H1 (cell line): Measurements from ENCODE around the gene TPH2. TPM values are rescaled to one million over a fixed set of nuclear protein-coding genes. Genes with fewer than 3 reads are reported as not detected.

Experiments used
- CTCF ChIA-PET: fragments of 300-600 bp; sonication (Branson Sonifier 250); formaldehyde crosslinking; loops from one replicate; lab custom pipeline; 2021; ENCODE audit not compliant: partially characterized antibody; lab: Charles Lee
- POLR2A ChIA-PET: fragments of 300-600 bp; sonication (Branson Sonifier 250); formaldehyde crosslinking; loops from one replicate; lab custom pipeline; 2021; ENCODE audit warnings: inconsistent platforms; ENCODE audit not compliant: partially characterized antibody; lab: Charles Lee
- DNase-seq, 2 experiments: peaks; one replicate each; pipeline versions ENCODE4 v3.0.0 to v3.0.0-alpha.2; 2010 to 2022; ENCODE audit warnings: low spot score in 2 of 2, low read depth in 1 of 2, mixed read lengths in 1 of 2
- FAIRE-seq: peaks from 2 replicates; lab custom pipeline; 2011; peaks lifted over from hg19 to GRCh38; lab: Jason Lieb, UNC
- H2AFZ ChIP-seq: 2 replicates; pipeline ENCODE4 v1.8.1; 2012; ENCODE audit warnings: low read length, inconsistent platforms
- H2AK5ac ChIP-seq: 2 replicates; pipeline ENCODE4 v1.6.1; 2013; ENCODE audit warnings: low read depth, low read length
- H2BK120ac ChIP-seq: replicated peaks from 2 replicates; pipeline ENCODE3; 2013; ENCODE audit warnings: low read depth, low read length, inconsistent platforms
- H2BK12ac ChIP-seq: 2 replicates; pipeline ENCODE4 v1.6.1; 2013; ENCODE audit warnings: low read depth, low read length
- H2BK15ac ChIP-seq: 2 replicates; pipeline ENCODE4 v1.6.1; 2013; ENCODE audit warnings: low read length
- H2BK20ac ChIP-seq: 2 replicates; pipeline ENCODE4 v1.6.1; 2013; ENCODE audit warnings: low read length
- H2BK5ac ChIP-seq: 2 replicates; pipeline ENCODE4 v1.6.1; 2013; ENCODE audit warnings: low read depth, low read length
- H3K14ac ChIP-seq: 2 replicates; pipeline ENCODE4 v1.6.1; 2013; ENCODE audit warnings: inconsistent platforms; ENCODE audit not compliant: insufficient read length
- H3K18ac ChIP-seq: 2 replicates; pipeline ENCODE4 v1.6.1; 2013; ENCODE audit warnings: low read length; ENCODE audit errors: extremely low read depth
- H3K23ac ChIP-seq: 2 replicates; pipeline ENCODE4 v1.6.1; 2013; ENCODE audit warnings: inconsistent platforms; ENCODE audit not compliant: insufficient read length
- H3K23me2 ChIP-seq: 2 replicates; pipeline ENCODE4 v1.6.1; 2013; ENCODE audit warnings: low read depth, low read length
- H3K27ac ChIP-seq: 2 replicates; pipeline ENCODE4 v1.6.1; 2011; ENCODE audit warnings: low read depth, low read length, inconsistent platforms
- H3K27me3 ChIP-seq, 4 experiments: replicated peaks in 1 of 4; 1 replicate in 1 of 4; 2 replicates in 3 of 4; pipeline versions ENCODE4 v1.6.1 to v1.8.1; 2011 to 2013; ENCODE audit warnings: low read length in 3 of 4, mild to moderate bottlenecking in 3 of 4, inconsistent platforms in 2 of 4, mixed read lengths in 2 of 4, moderate library complexity in 1 of 4; ENCODE audit not compliant: control insufficient read depth in 3 of 4, insufficient read depth in 3 of 4; ENCODE audit errors: extremely low read depth in 1 of 4
- H3K36me3 ChIP-seq, 4 experiments: 2 replicates each; pipeline versions ENCODE4 v1.6.1 to v1.8.1; 2011 to 2013; ENCODE audit warnings: mild to moderate bottlenecking in 4 of 4, low read length in 3 of 4, moderate library complexity in 2 of 4, control low read depth in 1 of 4, inconsistent platforms in 1 of 4; ENCODE audit not compliant: insufficient read depth in 4 of 4, control insufficient read depth in 2 of 4
- H3K4ac ChIP-seq: replicated peaks from 2 replicates; pipeline ENCODE3; 2013; ENCODE audit warnings: low read length, low read depth, mixed read lengths, inconsistent platforms; ENCODE audit not compliant: insufficient read length
- H3K4me1 ChIP-seq, 4 experiments: replicated peaks in 1 of 4; 1 replicate in 1 of 4; 2 replicates in 3 of 4; pipeline versions ENCODE4 v1.6.1 to v1.8.1; 2011 to 2013; ENCODE audit warnings: low read length in 3 of 4, inconsistent platforms in 2 of 4, mixed read lengths in 1 of 4; ENCODE audit not compliant: insufficient read depth in 4 of 4, control insufficient read depth in 3 of 4
- H3K4me2 ChIP-seq, 2 experiments: 2 replicates each; pipeline versions ENCODE4 v1.6.1 to v1.8.1; 2011 to 2013; ENCODE audit warnings: low read depth in 2 of 2, low read length in 2 of 2, control low read depth in 1 of 2, inconsistent platforms in 1 of 2, mild to moderate bottlenecking in 1 of 2; ENCODE audit not compliant: insufficient read depth in 1 of 2
- H3K4me3 ChIP-seq, 4 experiments: fragments of 200-600, 300-600 bp in 1 of 4; sonication (generic), shearing (Covaris generic), sonication (Bioruptor Twin) in 1 of 4; 2 replicates each; pipeline versions ENCODE4 v1.5.1 to v1.8.1; 2011 to 2016; ENCODE audit warnings: low read length in 4 of 4, low read depth in 3 of 4, control low read depth in 2 of 4, inconsistent platforms in 2 of 4, mild to moderate bottlenecking in 2 of 4, mixed read lengths in 1 of 4, moderate library complexity in 1 of 4; ENCODE audit not compliant: insufficient read depth in 2 of 4; ENCODE audit errors: extremely low read depth in 1 of 4
- H3K56ac ChIP-seq: replicated peaks from 2 replicates; pipeline ENCODE3; 2013; ENCODE audit warnings: low read depth, mild to moderate bottlenecking, mixed read lengths, low read length, inconsistent platforms; ENCODE audit not compliant: insufficient read length
- H3K79me1 ChIP-seq: 2 replicates; pipeline ENCODE4 v1.6.1; 2013; ENCODE audit warnings: low read depth, low read length, control low read depth
- H3K79me2 ChIP-seq, 2 experiments: 2 replicates each; pipeline versions ENCODE4 v1.6.1 to v1.8.1; 2012 to 2013; ENCODE audit warnings: low read length in 2 of 2, mild to moderate bottlenecking in 2 of 2, inconsistent platforms in 1 of 2; ENCODE audit not compliant: insufficient read depth in 2 of 2, control insufficient read depth in 1 of 2
- H3K9ac ChIP-seq, 4 experiments: replicated peaks in 1 of 4; 1 replicate in 1 of 4; 2 replicates in 3 of 4; pipeline versions ENCODE4 v1.6.1 to v1.8.1; 2011 to 2013; ENCODE audit warnings: low read depth in 3 of 4, low read length in 3 of 4, control low read depth in 2 of 4, mild to moderate bottlenecking in 2 of 4, moderate library complexity in 2 of 4, inconsistent platforms in 1 of 4; ENCODE audit errors: extremely low read depth in 1 of 4
- H3K9me3 ChIP-seq, 2 experiments: 2 replicates each; pipeline versions ENCODE4 v1.6.1 to v1.8.1; 2012 to 2013; ENCODE audit warnings: mild to moderate bottlenecking in 2 of 2, moderate library complexity in 2 of 2, control low read depth in 1 of 2, inconsistent platforms in 1 of 2, low read depth in 1 of 2, low read length in 1 of 2, mixed read lengths in 1 of 2; ENCODE audit not compliant: insufficient read depth in 2 of 2
- H4K20me1 ChIP-seq, 2 experiments: replicated peaks in 1 of 2; 2 replicates each; pipeline versions ENCODE3 to v1.8.1; 2011 to 2013; ENCODE audit warnings: inconsistent platforms in 2 of 2, low read length in 2 of 2, mild to moderate bottlenecking in 1 of 2; ENCODE audit not compliant: insufficient read depth in 2 of 2, control insufficient read depth in 1 of 2
- H4K5ac ChIP-seq: 2 replicates; pipeline ENCODE4 v1.6.1; 2013; ENCODE audit warnings: low read length, low read depth, mixed read lengths, inconsistent platforms; ENCODE audit not compliant: insufficient read length
- H4K8ac ChIP-seq: 2 replicates; pipeline ENCODE4 v1.8.0; 2013; ENCODE audit warnings: mild to moderate bottlenecking, moderate library complexity, low read length, inconsistent platforms; ENCODE audit not compliant: insufficient read depth; ENCODE audit errors: extremely low read depth
- H4K91ac ChIP-seq: replicated peaks from 2 replicates; pipeline ENCODE3; 2013; ENCODE audit warnings: low read length, mixed read lengths, inconsistent platforms; ENCODE audit not compliant: insufficient read length
- BCL11A ChIP-seq, 2 experiments: IDR thresholded peaks; one replicate each; pipeline ENCODE4 v1.6.1; 2011; ENCODE audit warnings: low read depth in 2 of 2, low read length in 2 of 2, mild to moderate bottlenecking in 2 of 2
- FOSL1 ChIP-seq: IDR thresholded peaks from 2 replicates; pipeline ENCODE4 v1.6.1; 2011; ENCODE audit warnings: mild to moderate bottlenecking, low read depth, low read length, moderate library complexity; ENCODE audit not compliant: insufficient read depth
- HDAC6 ChIP-seq: IDR thresholded peaks from one replicate; pipeline ENCODE4 v1.7.1; 2012; ENCODE audit warnings: low read depth, mild to moderate bottlenecking, inconsistent platforms, low read length, moderate library complexity
- JUN ChIP-seq: IDR thresholded peaks from 2 replicates; pipeline ENCODE4 v1.6.1; 2011; ENCODE audit warnings: low read depth, mild to moderate bottlenecking, improper control_type of control experiment, low read length
- RXRA ChIP-seq: IDR thresholded peaks from 2 replicates; pipeline ENCODE4 v1.6.1; 2011; ENCODE audit warnings: low read depth, mild to moderate bottlenecking, low read length, moderate library complexity; ENCODE audit not compliant: insufficient read depth
- SIN3A ChIP-seq, 2 experiments: IDR thresholded peaks in 1 of 2; conservative IDR thresholded peaks in 1 of 2; 2 replicates each; pipeline ENCODE4 v1.6.1; 2011 to 2012; ENCODE audit warnings: low read length in 2 of 2, improper control_type of control experiment in 1 of 2, low read depth in 1 of 2, mild to moderate bottlenecking in 1 of 2
- SIRT6 ChIP-seq: IDR thresholded peaks from one replicate; pipeline ENCODE4 v1.7.1; 2012; ENCODE audit warnings: low read length, inconsistent platforms
- SUZ12 ChIP-seq: fragments of 200-600 bp; sonication (generic); IDR thresholded peaks from 2 replicates; pipeline ENCODE4 v1.6.1; 2012; ENCODE audit warnings: mild to moderate bottlenecking, inconsistent platforms, low read length, moderate library complexity, mixed read lengths
- TBP ChIP-seq: IDR thresholded peaks from 2 replicates; pipeline ENCODE4 v1.6.1; 2011; ENCODE audit warnings: low read depth, low read length, improper control_type of control experiment
- WGBS, 2 experiments: shearing (Covaris generic) in 1 of 2; methylation state at CpG; one replicate each; pipeline versions ENCODE4 v1.1.6 to v1.1.7; 2013 to 2015; ENCODE audit warnings: low lambda C conversion rate in 2 of 2, mixed read lengths in 2 of 2, inconsistent platforms in 1 of 2, low coverage in 1 of 2, missing lambda C conversion rate in 1 of 2; ENCODE audit not compliant: insufficient replicate concordance in 2 of 2, insufficient coverage in 1 of 2, insufficient read length in 1 of 2; ENCODE audit errors: extremely low coverage in 1 of 2, missing lambda C conversion rate in 1 of 2; 5-methylcytosine and 5-hydroxymethylcytosine counted together
- polyA plus RNA-seq, 7 experiments: library from polyadenylated mRNA; depleted of rRNA in 3 of 7; stranded (reverse) in 5 of 7; unstranded in 2 of 7; fragments of >200 nt in 5 of 7; fragments of 200-250 nt in 2 of 7; gene quantifications; 1 replicate in 5 of 7; 2 replicates in 1 of 7; 4 replicates in 1 of 7; pipeline versions ENCODE4 v1.2.1 to v1.2.3, GENCODE V29; 2011 to 2013; ENCODE audit warnings: missing spikeins in 2 of 7, mixed read lengths in 2 of 7
- total RNA-seq: library from RNA; stranded (reverse); fragmentation: NEBNext Ultra II Directional; extraction: Animal tissue kit (Norgen Biotek cat#: 25700); gene quantifications from 2 replicates; pipeline ENCODE4 v1.2.1, GENCODE V29; 2021

The TPH2 gene
- total and polyA plus RNA-seq, 2 of the 8 experiments (the other 6 are each of a cell fraction or from before 2014, with no cell fraction given), result 0.57 to 1.1 TPM

DNA sequence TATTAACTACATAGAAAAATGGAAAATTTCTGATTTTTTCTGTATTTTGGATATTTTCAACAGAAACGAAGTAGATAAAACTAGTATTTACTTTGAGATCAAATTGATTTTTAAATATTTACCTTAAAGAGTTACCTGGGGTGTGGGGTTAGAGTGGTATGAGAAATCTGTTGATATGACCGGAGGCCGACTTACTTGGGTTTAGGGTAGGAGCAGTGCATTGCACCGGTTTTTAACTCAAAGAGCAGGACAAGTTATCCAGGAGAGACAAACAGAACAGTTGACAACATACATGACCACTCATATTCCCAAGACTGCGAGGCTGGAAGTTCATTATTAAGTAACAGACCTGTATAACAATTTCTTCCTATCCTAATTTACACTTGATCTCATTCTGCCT lies 31.4 kb downstream of the TPH2 start:
- Histone ChIP-seq H3K56ac (no peak overlapping the region), H2AK5ac (no peak overlapping the region), H3K23me2 (no peaks in the 10 kb centered on the region), H4K91ac (no peak overlapping the region), H3K4ac (no peak overlapping the region), H2BK5ac (no peak overlapping the region)
- DNase-seq, result no peak
- 91% methylated on average over 5 of the region's 5 CpGs; no CpG with 5 or more reads in 1 of the 2 experiments for WGBS, 2 experiments
- TF ChIP-seq SUZ12 (no peak), BCL11A (IDR thresholded peaks at IDR 0.05; ENCODE audit: low read depth in 2 of 2, low read length in 2 of 2) (no peak), FOSL1 (no peak), RXRA (no peak), SIRT6 (no peak), SIN3A (conservative IDR thresholded peaks at IDR 0.05 in 1 of 2, IDR thresholded peaks at IDR 0.05 in 1 of 2; ENCODE audit: low read depth in 1 of 2, low read length in 2 of 2) (no peak), JUN (no peak), HDAC6 (no peak), TBP (no peak)
- TF ChIP-seq, all 59 proteins: peak for 0
- Histone ChIP-seq H2BK15ac (no peak overlapping the region), H3K4me3 (no peak overlapping the region), H3K9ac (no peak overlapping the region), H2AFZ (no peak overlapping the region), H2BK120ac (no peak overlapping the region), H3K4me1 (peaks cover 2 to 8% (median 7%) of the 10 kb centered on the region in 4 experiments; a peak in 4 of 7 replicates), H4K8ac (no peak overlapping the region), H3K79me2 (no peaks in the 10 kb centered on the region), H3K27ac (no peak overlapping the region), H3K9me3 (no peaks in the 10 kb centered on the region), H3K4me2 (no peak overlapping the region), H4K5ac (no peak overlapping the region), H3K14ac (no peak overlapping the region), H2BK12ac (no peak overlapping the region), H3K27me3 (no peaks in the 10 kb centered on the region; a peak in 1 of 7 replicates), H3K79me1 (no peaks in the 10 kb centered on the region), H3K18ac (no peak overlapping the region), H4K20me1 (no peaks in the 10 kb centered on the region), H3K36me3 (no peaks in the 10 kb centered on the region), H3K23ac (no peak overlapping the region), H2BK20ac (no peak overlapping the region)
- POLR2A ChIA-PET, result no interaction called here
- CTCF ChIA-PET, result interaction anchor here (1.5 to 2.5 kb wide), 2 partner anchors 12 to 24 kb away, joined by 3 to 9 read pairs; no protein-coding TSS in a partner anchor
- no peak for FAIRE-seq
